HG03196 (cell line): Measurements from ENCODE around the gene MRPL46.
"Not testable (repeated sequence)": the region's sequence is repeated elsewhere in the genome, so short reads cannot be mapped to it uniquely, and the experiment has no call there.

Source experiments
- ATAC-seq: cut with Tn5 transposase; IDR thresholded peaks from one replicate; pipeline ENCODE4 v1.9.1; 2021; ENCODE audit not compliant: unreplicated experiment

MRPL46 gene

GRCh38 chr15:88447741-88448140 lies 19.4 kb downstream of the MRPL46 start:
- ATAC-seq, result no peak

- ATAC-seq, result no peak
Measured at GRCh38 chr15:88447206-88447605, 20.0 kb downstream of the MRPL46 start.

- no peak for ATAC-seq
Measured at GRCh38 chr15:88441076-88441730, 26.0 kb downstream of the MRPL46 start.

DNA sequence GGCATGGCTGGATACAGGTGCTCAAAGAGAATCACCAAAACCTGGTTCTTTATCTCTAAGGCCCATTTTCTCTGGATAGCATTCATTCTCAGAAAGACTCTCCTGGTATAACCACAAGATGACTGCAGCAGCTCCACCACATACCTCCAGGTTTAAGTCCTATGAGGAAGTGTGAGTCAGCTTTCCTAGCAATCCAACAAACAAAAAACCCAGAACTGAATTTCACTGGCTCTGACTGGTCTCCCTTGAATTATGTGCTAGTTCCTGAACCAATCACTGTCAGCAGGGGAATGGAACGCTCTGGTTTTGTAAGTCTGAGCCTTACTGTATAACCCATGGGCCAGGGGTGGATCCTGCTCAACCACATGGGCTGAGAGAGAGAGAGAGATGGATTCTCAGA lies 27.2 kb downstream of the MRPL46 start:
- no peak for ATAC-seq

- no peak for ATAC-seq
Measured at GRCh38 chr15:88438181-88438580, 29.0 kb downstream of the MRPL46 start.

DNA sequence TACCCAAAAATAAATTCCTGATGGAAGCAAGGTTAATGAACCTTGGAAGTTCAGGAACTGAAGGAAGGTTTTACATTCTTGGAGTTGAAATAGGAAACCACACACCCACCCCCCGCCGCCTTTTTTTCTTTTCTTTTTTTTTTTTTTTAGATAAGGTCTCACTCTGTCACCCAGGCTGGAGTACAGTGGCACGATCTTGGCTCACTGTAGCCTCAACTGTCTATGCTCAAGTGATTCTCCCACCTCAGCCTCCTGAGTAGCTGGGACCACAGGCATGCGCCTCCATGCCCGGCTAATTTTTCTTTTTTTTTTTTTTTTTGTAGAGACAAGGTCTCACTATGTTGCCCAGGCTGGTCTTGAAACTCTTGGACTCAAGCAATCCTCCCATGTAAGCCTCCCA lies 33.1 kb downstream of the MRPL46 start:
- ATAC-seq, result not testable (repeated sequence)

DNA sequence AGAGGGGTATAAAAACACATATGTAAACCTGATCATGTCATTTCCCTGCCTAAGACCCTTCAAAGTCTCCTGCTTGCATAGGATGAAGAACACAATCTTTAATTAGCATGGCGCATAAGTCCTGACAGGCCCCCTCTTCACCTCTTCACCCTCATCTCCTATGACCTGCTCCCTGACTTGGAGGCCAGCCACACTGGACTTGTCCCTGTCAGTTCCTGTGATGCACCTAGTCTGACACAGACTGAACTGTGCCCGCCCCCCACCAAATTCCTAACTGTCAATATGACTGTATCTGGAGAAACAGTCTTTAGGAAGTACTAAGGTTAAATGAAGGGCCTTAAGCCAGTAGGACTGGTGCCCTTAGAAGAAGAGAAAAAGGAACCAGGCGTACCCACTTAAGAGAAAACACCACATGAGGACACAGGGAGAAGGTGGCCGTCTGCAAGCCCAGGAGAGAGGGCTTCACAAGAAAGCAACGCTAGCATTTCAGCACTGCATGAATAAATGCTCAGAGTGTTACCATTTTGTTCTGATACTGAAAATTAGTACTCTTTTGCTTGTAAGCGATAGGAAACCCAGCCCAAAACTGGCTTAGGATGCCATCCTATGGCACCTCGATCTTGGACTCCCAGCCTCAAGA lies 34.0 kb downstream of the MRPL46 start:
- ATAC-seq, result no peak

DNA sequence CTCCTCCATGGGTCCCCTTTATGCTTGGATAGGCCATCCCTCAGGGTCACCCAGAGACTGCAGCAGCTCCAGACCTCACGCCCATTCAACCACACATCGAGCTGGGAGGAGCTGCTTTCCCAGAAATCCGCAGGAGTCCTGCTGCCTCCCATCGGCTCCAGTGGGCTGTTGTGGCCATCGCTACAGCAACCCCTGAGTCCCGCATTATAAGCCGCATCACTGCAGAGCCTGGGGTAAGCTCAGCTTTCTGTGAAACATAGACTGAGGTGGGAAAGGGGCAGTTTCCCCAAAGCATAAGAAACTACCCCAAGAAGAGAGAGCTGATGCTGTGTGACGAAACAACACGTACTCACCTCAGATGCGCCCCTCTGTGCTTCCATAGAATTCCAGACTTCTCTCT lies 35.7 kb downstream of the MRPL46 start:
- ATAC-seq, result no peak

- no peak for ATAC-seq
Measured at GRCh38 chr15:88430051-88430450, 37.1 kb downstream of the MRPL46 start.

DNA sequence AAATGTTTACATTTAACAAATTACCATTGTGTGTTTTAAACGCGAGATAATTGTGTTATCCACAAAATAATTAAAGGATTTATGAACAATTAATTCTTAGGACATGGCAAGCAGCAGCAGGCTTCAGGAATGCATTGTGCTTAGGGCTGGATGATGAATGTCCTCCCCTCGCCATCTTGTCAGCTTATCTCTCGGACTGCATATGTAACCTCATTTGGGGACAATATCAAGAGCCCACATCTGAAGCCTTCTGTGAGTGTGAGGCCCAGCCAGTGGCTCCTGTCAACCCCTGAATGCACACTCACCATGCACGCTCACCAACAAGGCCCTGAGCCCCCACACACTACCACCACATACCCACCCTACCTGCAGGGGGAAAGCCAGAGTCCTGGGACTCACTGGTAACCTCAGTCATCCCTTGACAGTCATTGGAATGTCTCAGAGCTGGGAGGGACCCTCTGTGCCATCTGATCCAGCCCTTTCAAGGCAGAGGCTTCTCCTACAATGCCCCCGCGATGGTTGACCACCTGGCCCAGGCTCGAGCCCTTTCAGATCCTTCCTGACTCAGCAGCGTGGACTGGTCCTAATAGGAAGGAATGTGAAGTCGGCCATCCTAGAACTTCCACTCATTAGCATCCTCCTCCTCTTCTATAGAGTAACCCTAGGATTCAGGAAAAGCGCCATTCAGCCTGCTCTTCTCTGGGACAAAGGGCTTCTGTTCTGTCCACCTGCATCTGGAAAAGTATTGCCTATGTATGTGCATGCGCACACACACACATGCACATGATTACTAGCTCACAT lies 38.2 kb downstream of the MRPL46 start:
- ATAC-seq, result no peak

DNA sequence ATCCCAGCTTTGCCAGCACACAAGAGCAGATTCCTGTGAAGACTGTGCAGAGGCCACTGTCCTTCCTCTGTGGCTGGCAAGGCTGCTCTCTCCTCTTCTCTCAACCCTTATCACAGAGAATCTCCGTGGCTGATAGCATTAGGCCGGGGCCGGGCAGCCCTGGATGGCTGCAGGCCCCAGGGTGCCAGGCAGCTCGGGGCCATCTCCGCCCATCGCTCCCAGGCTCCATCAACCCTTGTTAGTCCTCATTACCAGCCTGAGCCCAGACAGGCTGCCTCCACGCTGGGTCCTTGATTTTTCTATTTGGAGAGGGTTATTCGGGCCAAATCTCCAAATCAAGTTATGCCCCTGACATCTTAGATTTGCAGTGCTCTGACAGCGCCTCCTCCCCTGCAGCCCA lies 39.1 kb downstream of the MRPL46 start:
- no peak for ATAC-seq

DNA sequence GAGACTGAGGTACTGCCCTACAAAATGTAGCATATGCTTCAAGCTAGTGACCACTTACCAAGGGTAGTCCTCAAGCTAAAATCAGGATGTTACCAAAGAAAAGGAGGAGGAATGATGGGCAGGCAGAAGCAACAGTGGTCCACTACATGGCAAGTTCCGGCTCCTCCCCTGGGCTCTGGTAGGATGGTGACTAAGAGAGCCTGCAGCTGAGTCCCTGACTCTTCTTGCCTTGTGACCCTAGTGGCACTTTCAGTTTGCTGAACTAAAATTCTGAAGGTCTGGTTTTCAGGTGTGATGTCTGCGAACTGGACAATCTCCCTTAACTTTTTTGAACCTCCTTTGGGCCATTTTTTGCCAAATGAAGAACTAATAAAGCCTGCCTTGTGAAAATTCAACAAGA lies 40.9 kb downstream of the MRPL46 start:
- no peak for ATAC-seq

DNA sequence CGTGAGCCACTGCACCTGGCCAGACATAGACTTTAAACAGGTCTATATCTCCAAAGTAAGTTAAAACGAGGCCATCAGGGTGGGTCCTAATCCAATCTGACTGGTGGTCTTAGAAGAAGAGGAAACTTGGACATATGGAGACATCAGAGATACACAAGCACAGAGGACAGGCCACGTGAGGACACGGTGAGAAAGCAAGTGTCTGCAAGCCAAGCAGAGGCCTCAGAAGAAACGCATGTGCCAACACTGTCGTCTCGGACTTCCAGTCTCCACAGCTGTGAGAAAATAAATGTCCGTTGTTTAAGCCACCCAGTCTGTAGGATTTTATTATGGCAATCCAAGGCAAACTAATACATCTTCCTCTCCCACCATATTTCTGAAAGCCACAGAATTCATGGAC lies 43.9 kb downstream of the MRPL46 start:
- ATAC-seq, result no peak

GRCh38 chr15:88419830-88420229 lies 47.4 kb downstream of the MRPL46 start:
- no peak for ATAC-seq
